Measurements from ENCODE around the gene KMT2C.

KMT2C gene

GRCh38 chr7:152097330-152097729 lies 338.5 kb downstream of the KMT2C start:
- H2AFZ ChIP-seq (ENCODE audit: low read depth, low read length, severe bottlenecking) = no peak overlapping the region
- TF ChIP-seq CTCF (IDR thresholded peaks at IDR 0.05; ENCODE audit: insufficient read depth, low read length, poor library complexity, severe bottlenecking) (no peak), EZH2phosphoT487 (conservative IDR thresholded peaks at IDR 0.05; ENCODE audit: low read length) (no peak)

GRCh38 chr7:152095771-152096170 lies 340.0 kb downstream of the KMT2C start:
- Histone ChIP-seq H3K27ac (ENCODE audit: low read depth, low read length) (no peak overlapping the region), H4K20me1 (ENCODE audit: low read depth, low read length) (no peaks in the 10 kb centered on the region), H3K9me2 (replicated peaks; ENCODE audit: insufficient read depth, low read length) (no peaks in the 10 kb centered on the region), H3K9me3 (ENCODE audit: insufficient read depth, low read length) (no peaks in the 10 kb centered on the region), H3K79me2 (ENCODE audit: insufficient read depth, low read length) (no peaks in the 10 kb centered on the region), H3K9ac (ENCODE audit: low read length) (no peak overlapping the region), H3K36me3 (ENCODE audit: low read length) (no peaks in the 10 kb centered on the region), H3K27me3 (ENCODE audit: low read length) (no peaks in the 10 kb centered on the region), H3F3A (ENCODE audit: insufficient read depth) (no peaks in the 10 kb centered on the region), H3K4me3 (ENCODE audit: insufficient read depth, low read length, poor library complexity, severe bottlenecking) (no peak overlapping the region), H2AFZ (ENCODE audit: low read depth, low read length, severe bottlenecking) (no peak overlapping the region), H3K4me2 (ENCODE audit: low read depth, low read length, poor library complexity, severe bottlenecking) (no peak overlapping the region)
- TF ChIP-seq CTCF (IDR thresholded peaks at IDR 0.05; ENCODE audit: insufficient read depth, low read length, poor library complexity, severe bottlenecking) = no peak
- TF ChIP-seq EZH2phosphoT487 (conservative IDR thresholded peaks at IDR 0.05; ENCODE audit: low read length) = no peak

More at GRCh38 chr7:152097330-152097729, 338.5 kb downstream of the KMT2C start:
- no peaks in the 10 kb centered on the region for H3K9me2 ChIP-seq (replicated peaks; ENCODE audit: insufficient read depth, low read length)
- H3K27me3 ChIP-seq (ENCODE audit: low read length) = no peaks in the 10 kb centered on the region
- H3K4me3 ChIP-seq (ENCODE audit: insufficient read depth, low read length, poor library complexity, severe bottlenecking) = no peak overlapping the region
- no peaks in the 10 kb centered on the region for H3K79me2 ChIP-seq (ENCODE audit: insufficient read depth, low read length)
- H3K9ac ChIP-seq (ENCODE audit: low read length) = no peak overlapping the region
- H3K36me3 ChIP-seq (ENCODE audit: low read length) = no peaks in the 10 kb centered on the region
- H3K9me3 ChIP-seq (ENCODE audit: insufficient read depth, low read length) = no peaks in the 10 kb centered on the region
- no peaks in the 10 kb centered on the region for H4K20me1 ChIP-seq (ENCODE audit: low read depth, low read length)
- H3F3A ChIP-seq (ENCODE audit: insufficient read depth) = no peaks in the 10 kb centered on the region
- H3K4me2 ChIP-seq (ENCODE audit: low read depth, low read length, poor library complexity, severe bottlenecking) = no peak overlapping the region
- H3K27ac ChIP-seq (ENCODE audit: low read depth, low read length) = no peak overlapping the region

GRCh38 chr7:152093717-152094116 lies 342.1 kb downstream of the KMT2C start:
- no peaks in the 10 kb centered on the region for H3F3A ChIP-seq (ENCODE audit: insufficient read depth)
- TF ChIP-seq EZH2phosphoT487 (conservative IDR thresholded peaks at IDR 0.05; ENCODE audit: low read length) = no peak
- no peak for TF ChIP-seq CTCF (IDR thresholded peaks at IDR 0.05; ENCODE audit: insufficient read depth, low read length, poor library complexity, severe bottlenecking)
- no peaks in the 10 kb centered on the region for H3K9me2 ChIP-seq (replicated peaks; ENCODE audit: insufficient read depth, low read length)
- no peak overlapping the region for H3K4me3 ChIP-seq (ENCODE audit: insufficient read depth, low read length, poor library complexity, severe bottlenecking)
- no peak overlapping the region for H3K27ac ChIP-seq (ENCODE audit: low read depth, low read length)
- H2AFZ ChIP-seq (ENCODE audit: low read depth, low read length, severe bottlenecking) = no peak overlapping the region
- no peaks in the 10 kb centered on the region for H3K79me2 ChIP-seq (ENCODE audit: insufficient read depth, low read length)
- H3K36me3 ChIP-seq (ENCODE audit: low read length) = no peaks in the 10 kb centered on the region
- H3K4me2 ChIP-seq (ENCODE audit: low read depth, low read length, poor library complexity, severe bottlenecking) = no peak overlapping the region
- H3K27me3 ChIP-seq (ENCODE audit: low read length) = no peaks in the 10 kb centered on the region
- no peaks in the 10 kb centered on the region for H3K9me3 ChIP-seq (ENCODE audit: insufficient read depth, low read length)
- no peaks in the 10 kb centered on the region for H4K20me1 ChIP-seq (ENCODE audit: low read depth, low read length)
- H3K9ac ChIP-seq (ENCODE audit: low read length) = no peak overlapping the region
